Measurements from ENCODE around the gene HARBI1.

HARBI1 gene

GRCh38 chr11:46633291-46634217, 16.5 kb upstream of the HARBI1 start:
- DNase-seq (ENCODE audit: low read depth in 2 of 2): no peak

- DNase-seq (ENCODE audit: low read depth in 2 of 2): no peak
Measured at GRCh38 chr11:46632502-46632901, 15.5 kb upstream of the HARBI1 start.

DNA sequence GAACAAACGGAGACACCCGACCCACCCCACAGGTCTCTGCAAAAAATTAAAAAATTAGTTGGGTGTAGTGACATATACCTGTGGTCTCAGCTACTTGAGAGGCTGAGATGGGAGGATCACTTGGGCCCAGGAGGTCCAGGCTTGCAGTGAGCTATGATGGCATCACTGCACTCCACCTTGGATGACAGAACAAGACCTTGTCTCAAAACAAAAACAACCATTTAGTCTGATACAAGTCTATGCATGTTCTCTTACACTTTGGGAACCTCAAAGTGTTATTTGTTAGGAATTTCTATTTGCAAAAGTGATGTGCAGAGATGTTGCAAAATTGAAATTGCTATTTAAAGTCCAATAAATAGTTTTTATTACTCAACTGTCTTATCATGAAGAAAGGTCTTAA, 14.6 kb upstream of the HARBI1 start:
- no peak for DNase-seq (ENCODE audit: low read depth in 2 of 2)

DNA sequence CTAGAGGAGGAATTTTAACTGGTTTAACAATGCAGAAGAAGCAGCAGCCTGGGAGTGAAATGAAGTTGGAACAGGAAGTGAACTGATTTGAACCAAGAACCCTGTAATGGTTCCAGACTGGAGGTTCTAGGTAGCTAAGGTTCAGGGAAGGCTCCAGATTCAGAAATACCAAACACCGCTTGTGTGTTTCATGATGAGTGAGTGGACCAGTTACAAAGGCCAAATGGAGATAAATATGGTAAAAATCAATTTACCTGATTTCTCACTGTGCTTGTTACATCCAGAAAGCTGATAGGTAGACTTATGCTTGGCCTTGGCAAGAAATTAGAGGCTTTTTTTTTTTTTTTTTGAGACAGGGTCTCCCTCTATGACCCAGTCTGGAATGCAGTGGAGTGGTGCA, 13.2 kb upstream of the HARBI1 start:
- DNase-seq (ENCODE audit: low read depth in 2 of 2): no peak

DNA sequence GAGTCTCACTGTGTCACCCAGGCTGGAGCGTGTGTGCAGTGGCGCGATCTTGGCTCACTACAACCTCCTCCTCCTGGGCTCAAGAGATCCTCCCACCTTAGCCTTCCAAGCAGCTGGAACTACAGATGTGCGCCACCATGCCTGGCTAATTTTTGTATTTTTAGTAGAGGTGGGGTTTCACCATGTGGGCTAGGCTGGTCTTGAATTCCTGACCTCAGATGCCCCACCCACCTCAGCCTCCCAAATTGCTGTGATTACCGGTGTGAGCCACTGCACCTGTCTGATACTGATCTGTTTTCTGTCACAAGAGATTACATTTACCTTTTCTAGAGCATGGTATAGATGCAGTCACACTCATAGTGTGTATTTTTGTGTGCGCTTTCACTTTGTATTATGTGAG, 11.9 kb upstream of the HARBI1 start:
- DNase-seq (ENCODE audit: low read depth in 2 of 2): no peak

DNA sequence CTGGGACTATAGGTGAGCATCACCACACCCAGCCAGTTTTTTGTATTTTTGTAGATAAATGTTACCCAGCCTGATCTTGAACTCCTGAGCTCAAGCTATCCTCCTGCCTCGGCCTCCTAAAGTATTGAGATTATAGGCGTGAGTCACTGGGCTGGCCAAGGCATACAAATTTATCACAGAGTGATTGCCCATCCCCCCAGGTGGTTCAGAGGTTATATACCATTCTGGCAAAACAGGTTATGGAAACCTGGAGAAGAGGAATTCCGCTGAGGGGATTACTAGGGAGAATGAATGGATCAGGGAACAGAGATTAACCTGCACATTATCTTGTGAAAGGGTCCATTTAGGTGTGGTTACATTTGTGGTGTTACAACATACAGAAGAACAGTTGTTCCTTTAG, 8.4 kb upstream of the HARBI1 start:
- DNase-seq (ENCODE audit: low read depth in 2 of 2): no peak

DNA sequence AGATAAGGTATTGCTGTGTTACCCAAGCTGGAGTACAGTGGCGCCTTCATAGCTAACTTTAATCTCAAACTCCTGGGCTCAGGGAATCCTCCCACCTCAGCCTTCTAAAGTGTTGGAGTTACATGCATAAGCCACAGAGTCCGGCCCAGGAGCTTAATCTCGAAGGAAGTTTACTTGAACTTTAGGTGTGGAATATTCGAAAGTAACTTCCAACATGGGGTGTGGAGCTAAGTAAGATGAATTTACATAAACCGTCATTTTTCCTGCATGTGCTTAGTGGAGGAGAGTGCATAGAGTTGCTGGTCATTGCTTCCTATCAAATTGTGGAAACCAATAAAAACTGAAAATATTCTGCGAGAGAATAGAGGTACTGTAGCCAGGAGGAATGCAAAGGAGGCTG, 1.8 kb upstream of the HARBI1 start:
- no peak for DNase-seq (ENCODE audit: low read depth in 2 of 2)

GRCh38 chr11:46617972-46618314, 916 bp upstream of the HARBI1 start:
- no peak for DNase-seq (ENCODE audit: low read depth in 2 of 2)

DNA sequence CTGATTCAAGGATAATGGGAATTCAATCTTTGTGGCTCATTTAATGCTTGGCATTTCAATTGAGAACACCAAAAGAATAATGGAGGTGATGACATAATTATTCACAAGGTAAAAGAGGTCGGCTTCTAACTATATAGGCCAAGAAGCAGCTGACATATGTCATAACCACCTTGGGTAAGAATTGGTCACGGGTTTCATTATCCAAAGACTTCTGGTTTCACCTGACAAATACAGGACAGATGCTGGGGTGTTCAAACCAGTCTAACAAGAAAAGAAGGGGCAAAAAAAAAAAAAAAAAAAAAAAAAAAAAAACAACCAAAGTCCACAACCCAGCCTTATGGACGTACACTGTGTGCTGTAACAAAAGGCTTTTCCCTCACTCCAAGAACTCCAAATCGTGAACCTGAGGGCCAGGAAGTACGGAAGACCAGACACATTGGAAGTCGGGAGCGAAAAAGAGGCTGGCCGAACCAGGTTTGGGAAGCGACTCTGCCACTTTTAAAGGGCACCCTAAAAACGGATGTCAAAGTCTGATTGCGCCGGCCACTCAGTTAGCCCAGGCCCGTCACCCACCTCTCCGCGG, 385 bp downstream of the HARBI1 start:
- no peak for DNase-seq (ENCODE audit: low read depth in 2 of 2)

DNA sequence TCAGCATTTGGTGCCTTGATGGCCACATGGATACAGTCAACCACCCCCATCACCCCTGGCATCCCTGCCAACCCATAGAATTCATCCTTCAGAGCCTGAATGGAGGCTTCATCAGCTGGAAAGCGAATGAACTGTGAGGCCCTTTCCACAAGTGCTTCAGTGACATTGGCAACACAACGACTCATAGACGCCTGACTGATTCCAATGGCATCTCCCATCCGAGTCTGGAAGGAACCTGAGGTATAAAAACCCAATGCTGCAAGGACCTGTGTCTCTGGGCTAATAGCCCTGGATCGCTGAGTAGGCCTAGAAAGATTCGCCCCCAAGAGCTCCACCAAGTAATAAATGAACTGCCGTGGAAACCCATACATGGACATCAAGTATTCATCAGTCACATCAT, 1.3 kb downstream of the HARBI1 start:
- no peak for DNase-seq (ENCODE audit: low read depth in 2 of 2)

GRCh38 chr11:46612326-46612725, 4.7 kb downstream of the HARBI1 start:
- no peak for DNase-seq (ENCODE audit: low read depth in 2 of 2)

DNA sequence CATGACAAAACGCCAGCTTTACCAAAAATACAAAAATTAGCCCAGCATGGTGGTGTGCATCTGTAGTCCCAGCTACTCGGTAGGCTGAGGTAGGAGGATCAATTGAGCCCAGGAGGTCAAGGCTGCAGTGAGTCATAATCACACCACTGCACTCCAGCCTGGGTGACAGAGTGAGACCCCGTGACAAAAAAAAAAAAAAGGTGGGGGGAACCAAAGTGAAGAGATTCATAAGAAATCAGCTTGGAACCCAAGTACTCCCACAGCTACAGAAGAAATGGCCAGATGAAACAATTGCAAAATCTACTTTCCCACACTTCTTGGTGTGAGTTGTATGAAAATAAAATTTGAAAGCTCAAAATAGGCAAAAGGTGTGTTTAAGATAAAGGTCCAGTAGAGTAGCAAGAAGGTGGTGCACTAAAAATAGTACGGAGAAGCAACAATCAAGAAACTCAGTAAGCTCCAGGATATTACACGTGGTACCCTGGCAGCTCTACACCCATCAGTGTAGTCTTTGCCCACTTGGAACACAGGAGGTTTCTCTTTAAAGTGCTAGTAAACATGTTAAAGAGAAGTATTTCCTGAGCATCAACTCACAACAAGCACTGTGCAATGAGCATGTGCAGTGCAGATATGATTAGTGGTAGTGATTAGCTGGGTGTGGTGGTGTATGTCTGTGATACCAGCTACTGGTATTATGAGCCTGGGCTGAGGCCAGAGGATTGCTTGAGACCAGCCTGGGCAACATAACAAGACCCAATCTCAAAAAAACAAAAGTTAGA, 5.3 kb downstream of the HARBI1 start:
- no peak for DNase-seq (ENCODE audit: low read depth in 2 of 2)

- DNase-seq (ENCODE audit: low read depth in 2 of 2): no peak
Measured at GRCh38 chr11:46609386-46609785, 7.6 kb downstream of the HARBI1 start.

DNA sequence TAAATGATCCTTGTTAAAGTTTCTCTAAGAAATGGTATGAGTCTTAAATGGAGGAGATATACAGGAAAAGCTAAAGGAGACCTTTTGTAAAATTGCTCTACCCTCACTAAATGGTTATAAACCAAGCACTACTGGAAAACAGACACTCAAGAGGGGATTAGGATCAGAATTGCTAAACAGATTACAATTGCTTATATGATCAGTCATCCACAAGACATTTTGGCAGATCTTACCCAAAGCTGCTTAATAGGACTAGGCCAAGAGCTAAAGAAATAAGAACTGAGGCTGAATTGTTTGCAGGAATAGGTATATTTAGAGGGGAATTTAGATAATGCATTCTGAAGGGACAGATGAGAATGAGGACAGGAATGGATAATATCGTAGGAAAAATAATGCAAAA, 9.5 kb downstream of the HARBI1 start:
- DNase-seq (ENCODE audit: low read depth in 2 of 2): no peak

DNA sequence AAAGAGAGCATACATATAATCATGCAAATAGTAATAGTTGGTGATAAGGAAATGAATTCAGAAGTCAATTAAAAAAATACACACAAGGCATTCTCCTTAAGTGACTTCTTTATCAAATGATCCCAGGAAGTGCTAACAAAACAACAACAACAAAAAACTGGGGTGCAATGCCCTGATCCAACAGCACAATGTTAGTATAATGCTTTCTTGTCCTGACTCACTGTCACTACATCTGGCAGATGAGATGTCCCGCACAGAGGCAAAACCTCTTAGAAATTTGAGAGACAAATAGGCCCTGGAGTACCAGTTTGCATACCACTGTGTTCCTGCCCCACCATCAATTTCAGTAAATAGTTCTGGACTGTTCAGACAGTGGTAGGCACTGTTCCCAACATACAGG, 12.2 kb downstream of the HARBI1 start:
- no peak for DNase-seq (ENCODE audit: low read depth in 2 of 2)

DNA sequence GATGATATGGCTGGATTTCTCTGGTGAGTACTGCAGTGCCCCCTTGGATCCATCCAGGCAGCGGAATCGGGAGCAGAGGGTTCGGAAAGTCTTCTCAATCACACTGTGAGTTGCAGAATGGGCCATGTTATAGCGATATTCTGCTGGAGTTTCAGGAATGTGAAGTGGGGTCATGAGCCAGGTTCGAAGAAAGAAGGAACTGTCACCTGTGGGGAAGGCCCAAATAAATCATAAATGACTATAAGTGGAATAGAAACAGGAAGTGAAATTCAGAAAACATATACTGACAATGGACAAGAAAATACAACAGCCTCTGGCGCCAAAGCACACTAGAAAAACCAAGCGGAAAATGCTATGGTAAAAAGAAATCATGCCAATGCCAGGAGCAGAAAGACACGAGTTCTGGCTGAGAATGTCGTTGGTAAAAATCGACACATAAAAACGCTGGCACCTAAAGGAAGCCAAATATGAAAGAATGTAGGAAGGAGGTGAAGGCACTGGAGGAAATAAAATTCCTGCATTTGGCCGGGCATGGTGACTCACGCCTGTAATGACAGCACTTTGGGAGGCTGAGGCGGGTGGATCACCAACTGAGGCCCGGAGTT, 13.2 kb downstream of the HARBI1 start:
- DNase-seq (ENCODE audit: low read depth in 2 of 2): no peak

GRCh38 chr11:46601129-46601528, 15.9 kb downstream of the HARBI1 start:
- no peak for DNase-seq (ENCODE audit: low read depth in 2 of 2)

GRCh38 chr11:46600194-46600960, 16.6 kb downstream of the HARBI1 start:
- no peak for DNase-seq (ENCODE audit: low read depth in 2 of 2)

DNA sequence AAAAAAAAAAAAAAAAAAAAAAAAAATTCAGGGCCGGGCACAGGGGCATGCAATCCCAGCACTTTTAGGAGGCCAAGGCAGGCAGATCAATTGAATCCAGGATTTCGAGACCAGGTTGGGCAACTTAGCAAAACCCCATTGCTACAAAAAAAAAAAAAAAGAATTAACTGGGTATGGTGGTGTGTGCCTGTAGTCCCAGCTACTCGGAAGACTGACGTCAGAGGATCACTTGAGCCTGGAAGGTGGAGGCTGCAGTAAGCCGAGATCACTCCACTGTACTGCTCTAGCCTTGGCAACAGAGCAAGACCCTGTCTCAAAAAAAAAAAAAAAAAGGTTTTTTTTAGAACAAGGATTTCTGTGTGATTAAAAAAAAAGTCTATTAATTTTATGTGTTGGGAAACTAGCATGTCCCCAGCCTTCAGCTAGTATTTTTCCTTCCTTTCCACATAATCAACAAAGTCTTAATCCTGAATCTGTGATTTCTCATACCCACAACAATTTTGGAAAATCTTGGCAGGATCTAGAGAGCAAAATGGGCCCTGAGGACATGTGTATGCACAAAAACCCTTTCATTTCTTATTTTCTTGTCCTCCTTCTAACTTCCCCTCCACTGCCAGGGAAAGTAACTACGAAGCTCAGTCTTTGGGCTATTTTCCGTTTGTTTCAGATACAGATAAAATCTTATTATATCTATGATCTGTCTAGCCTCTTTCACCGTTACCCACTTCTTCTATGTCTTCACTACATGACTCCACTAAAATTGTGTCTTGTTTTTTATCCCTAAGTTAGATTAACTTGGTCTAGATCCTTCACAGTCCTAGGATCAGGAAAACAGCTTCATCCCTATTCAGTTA, 17.5 kb downstream of the HARBI1 start:
- no peak for DNase-seq (ENCODE audit: low read depth in 2 of 2)

DNA sequence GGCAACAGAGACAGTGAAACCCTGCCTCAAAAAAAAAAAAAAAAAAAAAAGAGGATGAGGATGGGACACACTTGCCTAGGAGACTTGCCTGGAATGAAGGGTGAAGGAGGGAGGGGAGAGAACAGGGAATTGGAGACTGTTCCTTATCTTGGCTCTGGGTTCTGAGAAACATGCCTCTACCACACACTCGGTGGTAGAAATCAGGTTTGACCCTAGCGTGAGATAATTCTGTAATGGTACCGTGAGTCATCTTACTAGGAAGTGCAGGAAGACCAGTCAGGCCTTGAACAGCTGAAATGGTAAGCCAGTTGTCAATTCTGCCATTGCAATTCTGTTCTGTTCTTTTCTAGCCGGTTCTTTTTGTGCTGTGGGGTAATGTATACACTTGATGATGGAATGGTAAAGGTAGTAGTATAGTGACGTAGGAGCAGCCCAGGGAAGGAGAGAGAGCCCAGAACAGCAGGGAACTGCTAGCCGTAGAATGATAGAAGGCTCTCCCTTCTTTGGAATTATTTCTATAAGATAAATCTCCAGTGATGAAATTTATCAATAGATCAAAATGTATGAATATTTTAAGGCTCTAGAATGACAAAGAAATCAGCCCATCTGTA, 19.3 kb downstream of the HARBI1 start:
- no peak for DNase-seq (ENCODE audit: low read depth in 2 of 2)
